Endothelial cell of umbilical vein (primary cell): ENCODE data around the gene DUSP15. TPM values are rescaled to one million over a fixed set of nuclear protein-coding genes. Genes with fewer than 3 reads are reported as not detected.

Experiments
- BruUV-seq: library from RNA; stranded (reverse); fragments of 400-500 nt; replicated peaks from 2 replicates; lab custom pipeline; 2021; lab: Mats Ljungman, UMichigan
- CTCF ChIA-PET: fragments of 300-600, 350-600 bp; sonication (Branson Sonifier 250); formaldehyde crosslinking; loops from one replicate; lab custom pipeline; 2021; ENCODE audit warnings: antibody characterized with exemption, inconsistent platforms; lab: Charles Lee
- POLR2A ChIA-PET: fragments of 300-600, 350-600 bp; sonication (Branson Sonifier 250); formaldehyde crosslinking; loops from one replicate; lab custom pipeline; 2021; ENCODE audit warnings: antibody characterized with exemption, inconsistent platforms; lab: Charles Lee
- DNase-seq: peaks from one replicate; pipeline ENCODE4 v3.0.0-alpha.2; 2011; ENCODE audit warnings: low read depth, low spot score
- FAIRE-seq: peaks from 2 replicates; lab custom pipeline; 2011; peaks lifted over from hg19 to GRCh38; lab: Jason Lieb, UNC
- H2AFZ ChIP-seq: 2 replicates; pipeline ENCODE4 v1.6.0; 2012; ENCODE audit warnings: low read depth, low read length, control low read depth, inconsistent platforms
- H3K27ac ChIP-seq: 2 replicates; pipeline ENCODE4 v1.5.1; 2011; ENCODE audit warnings: low read depth, mild to moderate bottlenecking, control low read depth, low read length, moderate library complexity; ENCODE audit not compliant: insufficient read depth
- H3K27me3 ChIP-seq, 2 experiments: 2 replicates each; pipeline versions ENCODE4 v1.6.0 to v1.6.1; 2011; ENCODE audit warnings: low read length in 2 of 2, mixed read lengths in 1 of 2; ENCODE audit not compliant: control insufficient read depth in 2 of 2, insufficient read depth in 2 of 2
- H3K36me3 ChIP-seq, 2 experiments: 2 replicates in 1 of 2; 3 replicates in 1 of 2; pipeline ENCODE4 v1.5.1; 2011; ENCODE audit warnings: low read length in 2 of 2, mild to moderate bottlenecking in 1 of 2, moderate library complexity in 1 of 2; ENCODE audit not compliant: control insufficient read depth in 2 of 2, insufficient read depth in 2 of 2; ENCODE audit errors: extremely low read depth in 1 of 2
- H3K4me1 ChIP-seq: 3 replicates; pipeline ENCODE4 v1.5.1; 2011; ENCODE audit warnings: mild to moderate bottlenecking, low read length; ENCODE audit not compliant: control insufficient read depth, insufficient read depth; ENCODE audit errors: extremely low read depth
- H3K4me2 ChIP-seq: 2 replicates; pipeline ENCODE4 v1.6.1; 2011; ENCODE audit warnings: low read length, control low read depth, mixed read lengths; ENCODE audit not compliant: insufficient read depth
- H3K4me3 ChIP-seq, 3 experiments: fragments of 200-600 bp in 1 of 3; sonication (generic), shearing (Covaris generic) in 1 of 3; replicated peaks in 1 of 3; 2 replicates each; pipeline ENCODE4 v1.5.1; 2011 to 2016; ENCODE audit warnings: control low read depth in 3 of 3, low read length in 3 of 3, mild to moderate bottlenecking in 2 of 3, inconsistent platforms in 1 of 3, low read depth in 1 of 3, moderate library complexity in 1 of 3; ENCODE audit not compliant: insufficient read depth in 1 of 3
- H3K79me2 ChIP-seq: 2 replicates; pipeline ENCODE4 v1.6.0; 2012; ENCODE audit warnings: low read length, inconsistent platforms; ENCODE audit not compliant: control insufficient read depth, insufficient read depth
- H3K9ac ChIP-seq: replicated peaks from 2 replicates; pipeline ENCODE3; 2011; ENCODE audit warnings: low read length, control low read depth; ENCODE audit not compliant: insufficient read depth; ENCODE audit errors: extremely low read depth
- H3K9me1 ChIP-seq: replicated peaks from 3 replicates; pipeline ENCODE4 v1.6.0; 2011; ENCODE audit warnings: mild to moderate bottlenecking, low read length; ENCODE audit not compliant: control insufficient read depth, insufficient read depth; ENCODE audit errors: extremely low read depth
- H3K9me3 ChIP-seq: replicated peaks from 2 replicates; pipeline ENCODE4 v1.5.1; 2012; ENCODE audit warnings: low read length, inconsistent platforms; ENCODE audit not compliant: control insufficient read depth, insufficient read depth
- H4K20me1 ChIP-seq: replicated peaks from 2 replicates; pipeline ENCODE3; 2011; ENCODE audit warnings: mild to moderate bottlenecking, low read length; ENCODE audit not compliant: control insufficient read depth, insufficient read depth; ENCODE audit errors: extremely low read depth
- EZH2 ChIP-seq: IDR thresholded peaks from 2 replicates; pipeline ENCODE4 v1.6.1; 2012; ENCODE audit warnings: borderline replicate concordance, low read depth, mild to moderate bottlenecking, moderate library complexity, low read length, inconsistent platforms; ENCODE audit not compliant: severe bottlenecking
- FOS ChIP-seq: IDR thresholded peaks from 2 replicates; pipeline ENCODE4 v1.6.1; 2011; ENCODE audit warnings: mild to moderate bottlenecking, low read length, moderate library complexity, borderline replicate concordance; ENCODE audit not compliant: insufficient read depth
- GATA2 ChIP-seq: IDR thresholded peaks from 2 replicates; pipeline ENCODE4 v1.7.0; 2011; ENCODE audit warnings: low read depth, mild to moderate bottlenecking, moderate library complexity, mixed read lengths, low read length; ENCODE audit not compliant: insufficient read length, insufficient read depth
- JUN ChIP-seq: IDR thresholded peaks from 2 replicates; pipeline ENCODE4 v1.6.1; 2011; ENCODE audit warnings: borderline replicate concordance, low read depth; ENCODE audit not compliant: insufficient read length, insufficient read depth
- MYC ChIP-seq: IDR thresholded peaks from one replicate; pipeline ENCODE4 v1.6.1; 2011; ENCODE audit warnings: mild to moderate bottlenecking, low read depth, low read length
- POLR2A ChIP-seq: IDR thresholded peaks from 2 replicates; pipeline ENCODE4 v1.6.1; 2012; ENCODE audit warnings: low read depth, mild to moderate bottlenecking, control low read depth, low read length
- POLR2AphosphoS5 ChIP-seq: IDR thresholded peaks from 2 replicates; pipeline ENCODE4 v1.6.1; 2012; ENCODE audit warnings: low read depth, mild to moderate bottlenecking, control low read depth, low read length, moderate library complexity; ENCODE audit not compliant: insufficient read depth
- dilution Hi-C: fragments of 300-500 bp; cut with MboI; formaldehyde crosslinking; loops from one replicate; pipeline ENCODE4 v1.15.0; 2019; ENCODE audit warnings: low sequenced_read_pairs; ENCODE audit not compliant: extremely low pct_ligation_motif_present
- intact Hi-C: fragments of 100-400 bp; cut with micrococcal nuclease; formaldehyde crosslinking; loops from one replicate; pipeline ENCODE4 v1.10.0; 2022
- polyA plus RNA-seq, 4 experiments: library from polyadenylated mRNA; depleted of rRNA in 3 of 4; stranded (reverse) in 3 of 4; unstranded in 1 of 4; fragments of >200 nt; gene quantifications; 2 replicates each; pipeline versions ENCODE4 v1.2.1 to v1.2.3, GENCODE V29; 2011 to 2012; ENCODE audit warnings: missing spikeins in 1 of 4
- total RNA-seq: library from RNA; stranded (reverse); gene quantifications from 2 replicates; pipeline ENCODE4 v1.2.3, GENCODE V29; 2021
- TF ChIP-seq, protein P1 (sequence below), 2 donors: IDR thresholded peaks; 1 replicate in 1 of 2; 2 replicates in 1 of 2; pipeline ENCODE4 v1.5.1; 2011; ENCODE audit warnings: low read length in 2 of 2, mild to moderate bottlenecking in 2 of 2, moderate library complexity in 2 of 2, control low read depth in 1 of 2, inconsistent platforms in 1 of 2, low read depth in 1 of 2; ENCODE audit not compliant: insufficient read depth in 1 of 2; ENCODE audit errors: extremely low read depth in 1 of 2
- TF ChIP-seq, protein P2 (sequence below): IDR thresholded peaks from 2 replicates; pipeline ENCODE4 v1.6.1; 2011; ENCODE audit not compliant: insufficient read depth, insufficient read length

Gene DUSP15
- total and polyA plus RNA-seq, 2 donors (not counting 3 experiments of a cell fraction or from before 2014, with no cell fraction given): 0.33 TPM; not detected in 1

DNA sequence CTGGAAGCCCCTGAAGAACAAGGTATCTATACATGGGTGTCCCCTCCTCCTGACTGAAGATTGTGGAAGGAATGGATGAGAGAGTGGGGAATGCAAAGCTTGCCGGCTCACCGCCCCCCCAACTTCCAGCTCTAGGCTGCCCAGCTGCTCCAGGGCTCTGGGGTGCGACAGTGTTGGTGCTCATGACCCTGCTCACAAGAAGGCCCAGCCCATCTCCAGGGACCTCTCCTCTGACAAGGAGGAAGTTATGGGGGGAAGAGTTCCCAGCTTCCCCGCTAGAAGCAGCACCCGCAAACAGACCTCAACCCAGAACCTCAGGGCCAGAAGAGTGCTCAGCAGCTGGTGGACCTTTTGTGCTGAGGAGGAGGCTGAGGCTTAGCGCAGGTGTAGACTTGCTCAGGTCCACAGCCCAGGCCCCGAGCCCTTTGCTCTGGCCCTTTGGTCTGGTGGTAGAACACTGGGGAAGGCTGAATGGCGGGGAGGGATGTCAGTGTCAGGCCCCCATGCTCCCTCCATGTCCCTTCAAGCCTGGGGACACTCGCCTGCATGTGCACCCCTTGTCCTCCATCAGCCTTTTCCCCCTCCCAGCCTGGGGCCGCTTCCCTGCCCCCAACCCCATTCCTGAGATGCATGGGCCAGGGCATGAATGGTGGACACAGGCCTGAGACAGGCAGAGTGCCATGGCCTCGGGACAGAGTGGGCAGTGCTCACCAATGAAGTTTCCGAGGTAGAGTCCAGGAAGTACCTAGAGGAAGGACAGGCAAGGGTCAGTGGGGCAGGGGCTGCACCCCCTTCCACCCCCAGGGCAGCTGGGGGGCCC is 1.3 kb downstream of the DUSP15 start:
- BruUV-seq: no TSS peak
- Histone ChIP-seq H3K79me2 (no peaks in the 10 kb centered on the region), H2AFZ (no peak overlapping the region), H3K36me3 (no peaks in the 10 kb centered on the region), H3K27me3 (peaks cover 29 to 30% of the 10 kb centered on the region in 2 experiments), H3K9me1 (no peaks in the 10 kb centered on the region), H3K9me3 (no peaks in the 10 kb centered on the region), H3K4me3 (no peak overlapping the region), H3K9ac (no peak overlapping the region), H3K4me1 (no peaks in the 10 kb centered on the region), H3K27ac (no peak overlapping the region), H3K4me2 (no peak overlapping the region), H4K20me1 (no peaks in the 10 kb centered on the region)
- dilution Hi-C loops (no loop called here), intact Hi-C loops (no loop called here)
- ChIA-PET POLR2A (no interaction called here), CTCF (interaction anchor here (1.5 kb wide), 1 partner anchor 162 kb away, joined by 3 read pairs; no protein-coding TSS in a partner anchor)
- DNase-seq (no peak), FAIRE-seq (no peak)
- no peak for TF ChIP-seq EZH2
- TF ChIP-seq, protein P1, sequence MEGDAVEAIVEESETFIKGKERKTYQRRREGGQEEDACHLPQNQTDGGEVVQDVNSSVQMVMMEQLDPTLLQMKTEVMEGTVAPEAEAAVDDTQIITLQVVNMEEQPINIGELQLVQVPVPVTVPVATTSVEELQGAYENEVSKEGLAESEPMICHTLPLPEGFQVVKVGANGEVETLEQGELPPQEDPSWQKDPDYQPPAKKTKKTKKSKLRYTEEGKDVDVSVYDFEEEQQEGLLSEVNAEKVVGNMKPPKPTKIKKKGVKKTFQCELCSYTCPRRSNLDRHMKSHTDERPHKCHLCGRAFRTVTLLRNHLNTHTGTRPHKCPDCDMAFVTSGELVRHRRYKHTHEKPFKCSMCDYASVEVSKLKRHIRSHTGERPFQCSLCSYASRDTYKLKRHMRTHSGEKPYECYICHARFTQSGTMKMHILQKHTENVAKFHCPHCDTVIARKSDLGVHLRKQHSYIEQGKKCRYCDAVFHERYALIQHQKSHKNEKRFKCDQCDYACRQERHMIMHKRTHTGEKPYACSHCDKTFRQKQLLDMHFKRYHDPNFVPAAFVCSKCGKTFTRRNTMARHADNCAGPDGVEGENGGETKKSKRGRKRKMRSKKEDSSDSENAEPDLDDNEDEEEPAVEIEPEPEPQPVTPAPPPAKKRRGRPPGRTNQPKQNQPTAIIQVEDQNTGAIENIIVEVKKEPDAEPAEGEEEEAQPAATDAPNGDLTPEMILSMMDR (IDR thresholded peaks at IDR 0.05; ENCODE audit: extremely low read depth in 1 of 2, insufficient read depth in 1 of 2, low read depth in 1 of 2, low read length in 2 of 2): no peak
- no peak for TF ChIP-seq FOS
- TF ChIP-seq GATA2: no peak
- no peak for TF ChIP-seq MYC
- TF ChIP-seq, protein P2, sequence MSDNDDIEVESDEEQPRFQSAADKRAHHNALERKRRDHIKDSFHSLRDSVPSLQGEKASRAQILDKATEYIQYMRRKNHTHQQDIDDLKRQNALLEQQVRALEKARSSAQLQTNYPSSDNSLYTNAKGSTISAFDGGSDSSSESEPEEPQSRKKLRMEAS: no peak
- TF ChIP-seq JUN: no peak
- TF ChIP-seq POLR2AphosphoS5: no peak
- TF ChIP-seq POLR2A: no peak
